SU-DHL-6 (cell line): ENCODE measurements around the gene INSM2.

Experiments used
- H2AFZ ChIP-seq: fragments of 200-600 bp; sonication (generic); 2 replicates; pipeline ENCODE4 v1.6.1; 2014; ENCODE audit warnings: low read depth, mild to moderate bottlenecking, moderate library complexity, mixed read lengths, antibody characterized with exemption, low read length; ENCODE audit not compliant: severe bottlenecking
- H3F3A ChIP-seq: fragments of 200-600 bp; shearing (Covaris generic); 2 replicates; pipeline ENCODE4 v1.6.0; 2016; ENCODE audit warnings: antibody characterized with exemption, mild to moderate bottlenecking; ENCODE audit not compliant: insufficient read depth
- H3K27ac ChIP-seq: fragments of 200-600 bp; sonication (generic); 2 replicates; pipeline ENCODE4 v1.5.1; 2016; ENCODE audit warnings: low read depth, mild to moderate bottlenecking, low read length, moderate library complexity, mixed read lengths
- H3K27me3 ChIP-seq: fragments of 200-600 bp; sonication (generic), shearing (Covaris generic); 2 replicates; pipeline ENCODE4 v1.6.0; 2014; ENCODE audit warnings: mild to moderate bottlenecking, low read length
- H3K36me3 ChIP-seq: fragments of 200-600 bp; sonication (generic); 2 replicates; pipeline ENCODE4 v1.6.1; 2014; ENCODE audit warnings: mild to moderate bottlenecking, low read length, mixed read lengths
- H3K4me2 ChIP-seq: fragments of 300-600, 200-600 bp; shearing (Covaris generic), sonication (generic); 2 replicates; pipeline ENCODE4 v1.6.0; 2014; ENCODE audit warnings: low read length, low read depth, mild to moderate bottlenecking; ENCODE audit not compliant: poor library complexity, severe bottlenecking
- H3K4me3 ChIP-seq: fragments of 200-600 bp; sonication (generic); 2 replicates; pipeline ENCODE4 v1.5.1; 2014; ENCODE audit warnings: antibody characterized with exemption, low read length, mild to moderate bottlenecking, mixed read lengths; ENCODE audit not compliant: insufficient read depth, poor library complexity, severe bottlenecking
- H3K79me2 ChIP-seq: fragments of 200-600 bp; sonication (generic); 2 replicates; pipeline ENCODE4 v1.6.1; 2014; ENCODE audit warnings: mild to moderate bottlenecking, low read length, moderate library complexity; ENCODE audit not compliant: insufficient read depth
- H3K9ac ChIP-seq: fragments of 200-600 bp; sonication (generic); 2 replicates; pipeline ENCODE4 v1.7.0; 2014; ENCODE audit warnings: mild to moderate bottlenecking, low read length
- H3K9me2 ChIP-seq: fragments of 200-600 bp; sonication (generic); replicated peaks from 2 replicates; pipeline ENCODE4 v1.6.1; 2014; ENCODE audit warnings: low read length; ENCODE audit not compliant: insufficient read depth
- H3K9me3 ChIP-seq: fragments of 200-600 bp; sonication (generic); 2 replicates; pipeline ENCODE4 v1.6.1; 2014; ENCODE audit warnings: low read length, mixed read lengths; ENCODE audit not compliant: insufficient read depth
- H4K20me1 ChIP-seq: fragments of 200-600 bp; sonication (generic); 2 replicates; pipeline ENCODE4 v1.6.1; 2014; ENCODE audit warnings: low read depth, mild to moderate bottlenecking, antibody characterized with exemption, low read length, moderate library complexity, mixed read lengths
- CTCF ChIP-seq: fragments of 200-600 bp; sonication (generic); IDR thresholded peaks from one replicate; pipeline ENCODE4 v1.5.1; 2017; ENCODE audit warnings: antibody characterized with exemption, mild to moderate bottlenecking, low read length, moderate library complexity; ENCODE audit not compliant: insufficient read depth, poor library complexity, severe bottlenecking
- EZH2phosphoT487 ChIP-seq: fragments of 200-600 bp; sonication (generic), shearing (Covaris generic); conservative IDR thresholded peaks from 2 replicates; pipeline ENCODE4 v1.6.1; 2018; ENCODE audit warnings: mild to moderate bottlenecking, antibody characterized with exemption, low read length, moderate library complexity, mixed read lengths

The INSM2 gene

GRCh38 chr14:35499180-35499579 is 34.8 kb upstream of the INSM2 start:
- no peaks in the 10 kb centered on the region for H3K9me3 ChIP-seq
- H3K27me3 ChIP-seq, result no peaks in the 10 kb centered on the region
- H3K4me3 ChIP-seq, result no peak overlapping the region
- H2AFZ ChIP-seq, result no peak overlapping the region
- H3F3A ChIP-seq, result no peaks in the 10 kb centered on the region
- no peak overlapping the region for H3K27ac ChIP-seq
- no peak overlapping the region for H3K9ac ChIP-seq
- no peak for TF ChIP-seq CTCF
- H3K9me2 ChIP-seq, result no peaks in the 10 kb centered on the region
- H4K20me1 ChIP-seq, result no peaks in the 10 kb centered on the region
- H3K36me3 ChIP-seq, result no peaks in the 10 kb centered on the region
- no peaks in the 10 kb centered on the region for H3K79me2 ChIP-seq
- H3K4me2 ChIP-seq, result no peak overlapping the region

DNA sequence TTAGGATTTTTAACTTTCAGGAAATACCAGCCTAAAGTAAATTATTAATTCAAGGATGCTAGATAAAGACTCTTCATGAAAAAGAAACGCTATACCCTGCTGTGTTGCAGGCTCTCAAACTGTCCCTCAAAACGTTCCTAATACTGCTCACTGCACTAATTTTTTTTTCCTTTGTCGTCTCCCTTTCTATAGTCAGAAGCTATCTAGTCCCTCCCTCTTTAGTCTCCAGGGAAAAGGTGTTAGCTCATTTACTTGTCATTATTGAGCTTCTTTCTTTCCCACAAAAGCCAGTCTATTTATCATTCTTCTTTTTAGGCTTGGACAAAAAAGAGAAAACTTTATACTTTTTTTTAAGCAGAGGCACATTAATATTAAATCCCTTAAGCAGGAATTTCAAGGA is 30.3 kb upstream of the INSM2 start:
- TF ChIP-seq EZH2phosphoT487 (no peak), CTCF (no peak)
- H3K9ac ChIP-seq, result no peak overlapping the region
- H4K20me1 ChIP-seq, result no peaks in the 10 kb centered on the region
- no peak overlapping the region for H2AFZ ChIP-seq
- no peaks in the 10 kb centered on the region for H3K36me3 ChIP-seq
- no peak overlapping the region for H3K27ac ChIP-seq
- H3K79me2 ChIP-seq, result no peaks in the 10 kb centered on the region
- H3K27me3 ChIP-seq, result no peaks in the 10 kb centered on the region
- H3F3A ChIP-seq, result no peaks in the 10 kb centered on the region
- H3K4me2 ChIP-seq, result no peak overlapping the region
- H3K9me2 ChIP-seq, result no peaks in the 10 kb centered on the region
- H3K9me3 ChIP-seq, result no peaks in the 10 kb centered on the region
- no peak overlapping the region for H3K4me3 ChIP-seq

DNA sequence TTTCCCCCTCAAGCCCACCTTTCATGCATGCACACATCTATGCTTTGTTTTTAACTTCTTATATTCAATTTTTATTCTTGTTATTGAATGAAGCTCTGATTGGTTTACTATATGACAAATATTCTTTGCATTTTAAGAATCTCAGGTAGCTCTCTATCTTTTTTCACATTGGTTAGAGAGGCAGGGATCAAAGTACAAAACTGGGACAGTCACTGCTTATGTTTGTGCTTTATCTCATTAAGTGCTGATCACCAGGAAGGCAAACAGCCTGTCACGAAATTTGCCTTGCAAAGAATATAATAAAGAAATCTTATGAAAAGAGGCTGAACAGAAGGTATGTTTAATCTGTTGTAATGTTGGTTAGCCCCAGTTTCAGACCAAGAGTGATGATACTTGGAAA is 29.7 kb upstream of the INSM2 start:
- Histone ChIP-seq H3K9me2 (no peaks in the 10 kb centered on the region), H3F3A (no peaks in the 10 kb centered on the region), H3K27ac (no peak overlapping the region), H3K36me3 (no peaks in the 10 kb centered on the region), H3K4me3 (no peak overlapping the region), H3K27me3 (no peaks in the 10 kb centered on the region), H3K9ac (no peak overlapping the region), H2AFZ (no peak overlapping the region), H3K79me2 (no peaks in the 10 kb centered on the region), H3K9me3 (no peaks in the 10 kb centered on the region), H3K4me2 (no peak overlapping the region), H4K20me1 (no peaks in the 10 kb centered on the region)
- TF ChIP-seq CTCF (no peak), EZH2phosphoT487 (no peak)

GRCh38 chr14:35506461-35506860 is 27.5 kb upstream of the INSM2 start:
- TF ChIP-seq CTCF (no peak), EZH2phosphoT487 (no peak)
- Histone ChIP-seq H3K9me3 (no peaks in the 10 kb centered on the region), H4K20me1 (no peaks in the 10 kb centered on the region), H3K9me2 (no peaks in the 10 kb centered on the region), H3K4me3 (no peak overlapping the region), H3K79me2 (no peaks in the 10 kb centered on the region), H3K36me3 (no peaks in the 10 kb centered on the region), H3K27ac (no peak overlapping the region), H3K27me3 (no peaks in the 10 kb centered on the region), H3K9ac (no peak overlapping the region), H2AFZ (no peak overlapping the region), H3F3A (no peaks in the 10 kb centered on the region), H3K4me2 (no peak overlapping the region)
